Kidney (tissue), 14 donors: ENCODE data around the gene C5orf15. TPM values are rescaled to one million over a fixed set of nuclear protein-coding genes. Genes with fewer than 3 reads are reported as not detected.

Experiments used
- DNase-seq, 5 donors: peaks; one replicate each; pipeline ENCODE4 v3.0.0-alpha.2; 2013 to 2020
- FAIRE-seq: peaks from 2 replicates; lab custom pipeline; 2012; peaks lifted over from hg19 to GRCh38; lab: Jason Lieb, UNC
- H3K27ac ChIP-seq, 2 donors: one replicate each; pipeline ENCODE4 v1.7.0; 2013; ENCODE audit warnings: low read depth in 2 of 2, low read length in 2 of 2, inconsistent platforms in 1 of 2
- H3K27me3 ChIP-seq: one replicate; pipeline ENCODE4 v1.7.1; 2013; ENCODE audit warnings: low read length, inconsistent platforms; ENCODE audit not compliant: control insufficient read depth, insufficient read depth
- H3K36me3 ChIP-seq, 3 donors: one replicate each; pipeline versions ENCODE4 v1.7.0 to v1.7.1; 2013; ENCODE audit warnings: low read length in 3 of 3, control low read depth in 1 of 3, inconsistent platforms in 1 of 3; ENCODE audit not compliant: insufficient read depth in 3 of 3, control insufficient read depth in 2 of 3
- H3K4me1 ChIP-seq, 3 donors: one replicate each; pipeline versions ENCODE4 v1.7.0 to v1.7.1; 2013; ENCODE audit warnings: low read length in 3 of 3, inconsistent platforms in 1 of 3, low read depth in 1 of 3; ENCODE audit not compliant: control insufficient read depth in 2 of 3, insufficient read depth in 2 of 3
- H3K4me3 ChIP-seq, 3 donors: one replicate each; pipeline versions ENCODE4 v1.7.0 to v1.8.1; 2013; ENCODE audit warnings: low read length in 3 of 3, control low read depth in 1 of 3, inconsistent platforms in 1 of 3
- H3K9ac ChIP-seq, 3 donors: one replicate each; pipeline versions ENCODE4 v1.7.0 to v1.7.1; 2013; ENCODE audit warnings: low read length in 3 of 3, control low read depth in 1 of 3, inconsistent platforms in 1 of 3
- H3K9me3 ChIP-seq, 3 donors: one replicate each; pipeline versions ENCODE4 v1.7.0 to v1.7.1; 2013; ENCODE audit warnings: low read length in 3 of 3, control low read depth in 1 of 3, inconsistent platforms in 1 of 3; ENCODE audit not compliant: control insufficient read depth in 2 of 3, insufficient read depth in 1 of 3
- CTCF ChIP-seq: IDR thresholded peaks from 3 replicates; pipeline ENCODE4 v1.5.1; 2012; ENCODE audit warnings: mild to moderate bottlenecking, moderate library complexity, borderline replicate concordance; ENCODE audit not compliant: insufficient read depth; ENCODE audit errors: extremely low read depth
- intact Hi-C: fragments of 100-400 bp; cut with DNase I; formaldehyde crosslinking; loops from one replicate; pipeline ENCODE4 v1.11.1; 2022
- polyA plus RNA-seq: library from polyadenylated mRNA; stranded (reverse); fragments of 350-450 nt; fragmentation: Illumina TruSeq; extraction: RNeasy Lipid Tissue Mini Kit (QIAGEN cat#74804); gene quantifications from one replicate; pipeline ENCODE4 v1.2.3, GENCODE V29; 2014; ENCODE audit warnings: low read depth, low replicate concordance; ENCODE audit not compliant: insufficient read depth
- total RNA-seq: library from RNA; stranded (reverse); fragmentation: NEBNext Ultra II Directional; extraction: Animal tissue kit (Norgen Biotek cat#: 25700); gene quantifications from one replicate; pipeline ENCODE4 v1.2.1, GENCODE V29; 2021
- donor health status: control.
- donor health status: control.
- donor health status: control.
- donor health status: control.
- donor health status: control.
- donor health status: DM: yes; HTN: yes; CAD: no.
- donor health status: Normal renal cell carcinoma (clear cell type).

The C5orf15 gene
- total and polyA plus RNA-seq, 2 donors from 2014 or later: 43.9 to 54.4 TPM

GRCh38 chr5:133926489-133927299 lies 41.7 kb downstream of the C5orf15 start:
- Histone ChIP-seq H3K36me3 (no peaks in the 10 kb centered on the region), H3K27me3 (no peaks in the 10 kb centered on the region), H3K4me1 (peaks cover 0 to 16% (median 14%) of the 10 kb centered on the region in 3 donors), H3K9me3 (no peaks in the 10 kb centered on the region), H3K4me3 (no peak overlapping the region), H3K27ac (peak overlapping the region; percentile 35 to 71), H3K9ac (peak overlapping the region in 1 of 3 donors; percentile 0)
- TF ChIP-seq CTCF: no peak
- intact Hi-C loops: no loop called here
- no peak for FAIRE-seq
- peak in 4 of 5 donors; percentile 61 to 78 (median 71) for DNase-seq

GRCh38 chr5:133925866-133926488 lies 42.4 kb downstream of the C5orf15 start:
- DNase-seq: no peak
- no peaks in the 10 kb centered on the region for H3K27me3 ChIP-seq
- intact Hi-C loops: no loop called here
- FAIRE-seq: no peak
- no peak for TF ChIP-seq CTCF
- no peaks in the 10 kb centered on the region for H3K9me3 ChIP-seq
- H3K4me1 ChIP-seq: peaks cover 0 to 16% (median 14%) of the 10 kb centered on the region in 3 donors
- peak overlapping the region in 1 of 2 donors; percentile 49 for H3K27ac ChIP-seq
- no peak overlapping the region for H3K9ac ChIP-seq
- no peaks in the 10 kb centered on the region for H3K36me3 ChIP-seq
- H3K4me3 ChIP-seq: no peak overlapping the region

GRCh38 chr5:133925269-133925668 lies 43.2 kb downstream of the C5orf15 start:
- no peak overlapping the region for H3K9ac ChIP-seq
- H3K27ac ChIP-seq: no peak overlapping the region
- peaks cover 0 to 16% (median 14%) of the 10 kb centered on the region in 3 donors for H3K4me1 ChIP-seq
- no peak for FAIRE-seq
- no peak for DNase-seq
- H3K27me3 ChIP-seq: no peaks in the 10 kb centered on the region
- intact Hi-C loops: no loop called here
- H3K36me3 ChIP-seq: no peaks in the 10 kb centered on the region
- no peak overlapping the region for H3K4me3 ChIP-seq
- TF ChIP-seq CTCF: no peak
- no peaks in the 10 kb centered on the region for H3K9me3 ChIP-seq
